Epithelial cell of proximal tubule (primary cell): Measurements from ENCODE around the gene PDHB. TPM values are rescaled to one million over a fixed set of nuclear protein-coding genes. Genes with fewer than 3 reads are reported as not detected.
A peak's percentile ranks its signal among the peaks of the same experiment; 100 is the strongest.

Experiments
- DNase-seq: peaks from one replicate; pipeline ENCODE4 v3.0.0-alpha.2; 2011; ENCODE audit warnings: low read depth
- H3K4me3 ChIP-seq: 2 replicates; pipeline ENCODE4 v1.5.1; 2011; ENCODE audit warnings: low read depth, mild to moderate bottlenecking, low read length
- CTCF ChIP-seq: conservative IDR thresholded peaks from 2 replicates; pipeline ENCODE4 v1.5.1; 2012; ENCODE audit warnings: low read depth, mild to moderate bottlenecking, low read length
- total RNA-seq: library from RNA; depleted of rRNA; stranded (reverse); fragments of >200 nt; gene quantifications from 2 replicates; pipeline ENCODE4 v1.2.3, GENCODE V29; 2015

Gene PDHB
- total RNA-seq, 1 donor from 2014 or later: 103 TPM

- no peak overlapping the region for H3K4me3 ChIP-seq
- DNase-seq: no peak
- TF ChIP-seq CTCF: no peak
These were observed 1.4 kb upstream of the PDHB start for GRCh38 chr3:58434990-58435389.

GRCh38 chr3:58434511-58434910, 879 bp upstream of the PDHB start:
- no peak for DNase-seq
- no peak for TF ChIP-seq CTCF

GRCh38 chr3:58434168-58434504, 504 bp upstream of the PDHB start:
- TF ChIP-seq CTCF: no peak
- DNase-seq: no peak

More at GRCh38 chr3:58434511-58434910, 879 bp upstream of the PDHB start:
- no peak overlapping the region for H3K4me3 ChIP-seq

GRCh38 chr3:58432905-58433304, 727 bp downstream of the PDHB start:
- no peak for TF ChIP-seq CTCF
- peak overlapping the region; percentile 88 for H3K4me3 ChIP-seq
- no peak for DNase-seq

More at GRCh38 chr3:58434168-58434504, 504 bp upstream of the PDHB start:
- peak overlapping the region; percentile 88 for H3K4me3 ChIP-seq

GRCh38 chr3:58429657-58430056, 4.0 kb downstream of the PDHB start:
- DNase-seq: no peak
- TF ChIP-seq CTCF: no peak

GRCh38 chr3:58427661-58428361, 5.8 kb downstream of the PDHB start:
- no peak overlapping the region for H3K4me3 ChIP-seq
- TF ChIP-seq CTCF: no peak
- no peak for DNase-seq

More at GRCh38 chr3:58429657-58430056, 4.0 kb downstream of the PDHB start:
- no peak overlapping the region for H3K4me3 ChIP-seq

- DNase-seq: no peak
- no peak for TF ChIP-seq CTCF
- H3K4me3 ChIP-seq: no peak overlapping the region
These were observed 7.8 kb downstream of the PDHB start for GRCh38 chr3:58425782-58426181.
